GDM1 (cell line): ENCODE measurements around the gene FGFRL1.

Experiments
- DNase-seq: peaks from one replicate; lab custom pipeline; 2025; lab: John Stamatoyannopoulos, UW

The FGFRL1 gene

GRCh38 chr4:1011022-1011665 is at the start of gene FGFRL1:
TSS of gene FGFRL1 (plus strand) at chr4:1011626. CDS start at chr4:1012486, 860 bp downstream.
- peak; percentile 78 for DNase-seq

GRCh38 chr4:962231-963208 is 48.9 kb upstream of the FGFRL1 start:
- no peak for DNase-seq

GRCh38 chr4:963276-964225 is 47.9 kb upstream of the FGFRL1 start:
- DNase-seq, result no peak

- DNase-seq, result no peak
Measured at GRCh38 chr4:964346-965025, 46.9 kb upstream of the FGFRL1 start.

GRCh38 chr4:965048-965765 is 46.2 kb upstream of the FGFRL1 start:
- DNase-seq, result no peak

GRCh38 chr4:965766-966134 is 45.7 kb upstream of the FGFRL1 start:
- no peak for DNase-seq

- no peak for DNase-seq
Measured at GRCh38 chr4:966266-967112, 44.9 kb upstream of the FGFRL1 start.

- DNase-seq, result no peak
Measured at GRCh38 chr4:967113-968104, 44.0 kb upstream of the FGFRL1 start.

- no peak for DNase-seq
Measured at GRCh38 chr4:968221-968620, 43.2 kb upstream of the FGFRL1 start.

GRCh38 chr4:968621-969394 is 42.6 kb upstream of the FGFRL1 start:
- no peak for DNase-seq

- no peak for DNase-seq
Measured at GRCh38 chr4:970046-970745, 41.2 kb upstream of the FGFRL1 start.

GRCh38 chr4:970854-971520 is 40.4 kb upstream of the FGFRL1 start:
- DNase-seq, result no peak

GRCh38 chr4:971666-972500 is 39.5 kb upstream of the FGFRL1 start:
- DNase-seq, result no peak

GRCh38 chr4:972651-973424 is 38.6 kb upstream of the FGFRL1 start:
- DNase-seq, result no peak
